Measurements from ENCODE around the gene SMC2.

DNA sequence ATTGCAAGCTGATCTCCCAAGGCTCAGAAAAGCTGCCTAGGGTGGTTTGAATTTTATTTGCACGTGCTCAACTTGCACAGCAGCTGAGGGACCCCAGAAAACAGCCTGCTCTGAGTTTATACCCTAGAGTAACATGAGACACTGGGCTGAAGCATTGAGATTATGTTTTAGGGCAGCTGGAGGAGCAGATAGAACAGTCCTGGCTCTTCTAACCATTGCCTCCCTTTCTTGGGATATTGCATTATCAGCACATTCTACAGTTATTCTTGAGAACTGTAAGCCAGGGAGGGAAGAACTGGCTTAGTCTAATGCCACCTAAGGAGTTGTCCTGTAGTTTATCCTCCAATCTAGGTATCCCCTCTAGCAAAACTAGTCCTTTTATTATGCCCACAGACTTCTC lies 10.3 kb downstream of the SMC2 start:
- no peak for TF ChIP-seq E2F6 (IDR thresholded peaks at IDR 0.05; ENCODE audit: borderline replicate concordance, low read depth)
- TF ChIP-seq CTCF (IDR thresholded peaks at IDR 0.05): no peak
- no peak for TF ChIP-seq EHF (CRISPR knock-in tag; IDR thresholded peaks at IDR 0.05)

Measured in A549 (cell line).